HepG2 (cell line): Measurements from ENCODE around the gene ZNF777. TPM values are rescaled to one million over a fixed set of nuclear protein-coding genes. Genes with fewer than 3 reads are reported as not detected.

Source experiments
- ARNT2 ChIP-seq: sonication (generic); formaldehyde crosslinking; IDR thresholded peaks from 2 replicates; pipeline ENCODE4 v1.8.0; 2022; ENCODE audit warnings: mild to moderate bottlenecking, low read depth, missing genetic modification reagents, moderate library complexity
- DMTF1 ChIP-seq: sonication (generic); formaldehyde crosslinking; IDR thresholded peaks from 2 replicates; pipeline ENCODE4 v1.4.0; 2020; ENCODE audit warnings: mild to moderate bottlenecking, missing genetic modification reagents
- EED ChIP-seq: sonication (generic); formaldehyde crosslinking; IDR thresholded peaks from 2 replicates; pipeline ENCODE4 v1.5.0; 2020; ENCODE audit warnings: mild to moderate bottlenecking, missing genetic modification reagents
- GZF1 ChIP-seq: sonication (generic); formaldehyde crosslinking; IDR thresholded peaks from 2 replicates; pipeline ENCODE4 v1.5.1; 2020; ENCODE audit warnings: mild to moderate bottlenecking, missing genetic modification reagents
- HMGA1 ChIP-seq: sonication (generic); formaldehyde crosslinking; conservative IDR thresholded peaks from 2 replicates; pipeline ENCODE4 v1.4.0; 2020; ENCODE audit warnings: missing genetic modification reagents
- JUNB ChIP-seq: sonication (generic); formaldehyde crosslinking; IDR thresholded peaks from 2 replicates; pipeline ENCODE4 v1.8.0; 2022; ENCODE audit warnings: missing genetic modification reagents, mild to moderate bottlenecking, borderline replicate concordance
- JUND ChIP-seq: sonication (generic); formaldehyde crosslinking; IDR thresholded peaks from 2 replicates; pipeline ENCODE4 v1.8.0; 2022; ENCODE audit warnings: mild to moderate bottlenecking, missing genetic modification reagents
- KAT2B ChIP-seq: fragments of 150-350 bp; IDR thresholded peaks from 2 replicates; pipeline ENCODE4 v1.6.1; 2014; ENCODE audit warnings: low read depth, low read length, borderline replicate concordance
- KDM4B ChIP-seq: sonication (generic); formaldehyde crosslinking; IDR thresholded peaks from 2 replicates; pipeline ENCODE4 v1.4.0; 2020; ENCODE audit warnings: missing genetic modification reagents
- KMT2B ChIP-seq: IDR thresholded peaks from 2 replicates; pipeline ENCODE4 v1.6.1; 2016; ENCODE audit warnings: missing genetic modification reagents, missing compliant biosample characterization
- MEF2D ChIP-seq: sonication (generic); formaldehyde crosslinking; IDR thresholded peaks from 2 replicates; pipeline ENCODE4 v1.5.1; 2020; ENCODE audit warnings: mild to moderate bottlenecking, missing genetic modification reagents
- MTA3 ChIP-seq: sonication (generic); formaldehyde crosslinking; IDR thresholded peaks from 2 replicates; pipeline ENCODE4 v1.4.0; 2020; ENCODE audit warnings: missing genetic modification reagents
- PRMT3 ChIP-seq: sonication (generic); formaldehyde crosslinking; IDR thresholded peaks from 2 replicates; pipeline ENCODE4 v1.8.1; 2022; ENCODE audit warnings: low read depth, mild to moderate bottlenecking, moderate library complexity, missing genetic modification reagents, borderline replicate concordance
- RARA ChIP-seq: IDR thresholded peaks from 2 replicates; pipeline ENCODE4 v1.6.1; 2016; ENCODE audit warnings: missing genetic modification reagents, missing compliant biosample characterization
- RARG ChIP-seq: sonication (generic); formaldehyde crosslinking; IDR thresholded peaks from 2 replicates; pipeline ENCODE4 v1.4.0; 2020; ENCODE audit warnings: low read depth, mild to moderate bottlenecking, missing genetic modification reagents
- REL ChIP-seq: sonication (generic); formaldehyde crosslinking; conservative IDR thresholded peaks from 2 replicates; pipeline ENCODE4 v1.8.0; 2022; ENCODE audit warnings: mild to moderate bottlenecking, missing genetic modification reagents, moderate library complexity
- RELA ChIP-seq: sonication (generic); formaldehyde crosslinking; IDR thresholded peaks from 2 replicates; pipeline ENCODE4 v1.4.0; 2020; ENCODE audit warnings: missing genetic modification reagents
- RXRB ChIP-seq: IDR thresholded peaks from 2 replicates; pipeline ENCODE4 v1.6.1; 2016; ENCODE audit warnings: borderline replicate concordance, missing genetic modification reagents, missing compliant biosample characterization
- SMC3 ChIP-seq: IDR thresholded peaks from 2 replicates; pipeline ENCODE4 v1.6.1; 2011; ENCODE audit warnings: low read length, improper control_type of control experiment
- TAF15 ChIP-seq: fragments of 200-400 bp; formaldehyde crosslinking; IDR thresholded peaks from one replicate; pipeline ENCODE4 v1.6.1; 2018; ENCODE audit warnings: mild to moderate bottlenecking, low read depth, low read length; ENCODE audit not compliant: poor library complexity, severe bottlenecking
- ZBTB33 ChIP-seq: sonication (generic); formaldehyde crosslinking; IDR thresholded peaks from 2 replicates; pipeline ENCODE4 v1.4.0; 2020; ENCODE audit warnings: missing genetic modification reagents
- ZNF44 ChIP-seq: sonication (generic); formaldehyde crosslinking; IDR thresholded peaks from 2 replicates; pipeline ENCODE4 v1.5.1; 2020; ENCODE audit warnings: mild to moderate bottlenecking, missing genetic modification reagents
- ZNF547 ChIP-seq: sonication (generic); formaldehyde crosslinking; IDR thresholded peaks from 2 replicates; pipeline ENCODE4 v1.5.1; 2020; ENCODE audit warnings: mild to moderate bottlenecking, missing genetic modification reagents
- ZNF549 ChIP-seq: sonication (generic); formaldehyde crosslinking; IDR thresholded peaks from 2 replicates; pipeline ENCODE4 v1.5.0; 2020; ENCODE audit warnings: missing genetic modification reagents
- ZNF589 ChIP-seq: sonication (generic); formaldehyde crosslinking; conservative IDR thresholded peaks from 2 replicates; pipeline ENCODE4 v1.8.0; 2022; ENCODE audit warnings: mild to moderate bottlenecking, moderate library complexity, missing genetic modification reagents
- ZNF616 ChIP-seq: sonication (generic); formaldehyde crosslinking; IDR thresholded peaks from 2 replicates; pipeline ENCODE4 v1.5.0; 2020; ENCODE audit warnings: low read depth, mild to moderate bottlenecking, missing genetic modification reagents
- polyA plus RNA-seq, 8 experiments: library from polyadenylated mRNA; depleted of rRNA in 3 of 8; stranded (reverse) in 7 of 8; unstranded in 1 of 8; fragments of >200 nt; fragmentation: Illumina TruSeq in 4 of 8; extraction: Trizol in 4 of 8; gene quantifications; 2 replicates each; pipeline versions ENCODE4 v1.2.1 to v1.2.3, GENCODE V29; 2011 to 2016; ENCODE audit warnings: low read depth in 4 of 8, missing spikeins in 1 of 8, mixed read lengths in 1 of 8; ENCODE audit not compliant: insufficient read depth in 1 of 8
- total RNA-seq, 5 experiments: library from RNA; depleted of rRNA; stranded (reverse); fragments of >200 nt; fragmentation: Illumina TruSeq; extraction: Trizol; gene quantifications; 2 replicates each; pipeline ENCODE4 v1.2.3, GENCODE V29; 2016; ENCODE audit warnings: low read depth in 1 of 5
- TF ChIP-seq, protein P1 (sequence below): sonication (generic); formaldehyde crosslinking; IDR thresholded peaks from 2 replicates; pipeline ENCODE4 v1.5.0; 2020; ENCODE audit warnings: missing genetic modification reagents, mild to moderate bottlenecking, borderline replicate concordance

ZNF777 gene
- total and polyA plus RNA-seq, 2 of the 13 experiments (the other 11 are each of a cell fraction or from before 2014, with no cell fraction given): 3.8 to 6.0 TPM

DNA sequence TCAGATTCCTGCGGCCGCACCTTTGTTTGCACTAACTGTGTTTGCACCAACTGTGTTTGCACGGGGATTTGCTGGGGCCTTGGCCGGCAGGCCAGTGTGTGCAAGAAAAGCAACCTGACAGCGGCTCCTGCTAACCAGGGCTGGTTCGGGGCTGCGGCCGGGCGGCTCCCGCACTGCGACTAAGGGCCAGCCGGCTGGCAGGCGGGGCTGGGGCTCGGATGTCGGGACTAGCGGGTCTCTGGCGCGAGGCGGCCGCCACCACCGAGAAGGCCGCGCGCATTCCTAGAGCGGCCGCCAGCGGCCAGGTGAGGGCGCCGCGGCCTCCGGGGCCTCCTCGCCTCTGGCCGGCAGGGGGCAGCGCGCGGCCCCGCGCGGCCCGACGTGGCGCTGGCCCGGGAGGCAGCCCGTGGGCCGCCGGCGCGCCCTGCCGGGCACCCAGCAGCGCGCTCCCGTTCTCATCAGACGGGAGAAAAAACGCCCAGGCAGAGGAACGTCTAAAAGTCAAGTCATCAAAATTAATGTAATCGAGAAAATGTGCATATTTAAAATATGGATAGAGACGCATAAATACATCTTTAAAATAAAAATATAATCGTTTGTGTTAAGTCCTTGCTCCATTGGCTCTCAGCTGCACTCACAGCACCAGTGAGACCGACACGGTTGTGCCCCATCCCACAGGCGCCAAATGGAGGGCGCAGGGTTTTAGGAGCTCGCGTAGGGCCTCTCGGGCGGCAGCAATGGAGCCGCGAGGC, 38.5 kb downstream of the ZNF777 start (continued):
- TF ChIP-seq PRMT3 (CRISPR knock-in tag): no peak
- no peak for TF ChIP-seq RARA (CRISPR knock-in tag)
- TF ChIP-seq ZNF549 (CRISPR knock-in tag): no peak
- TF ChIP-seq RARG (CRISPR knock-in tag): no peak
- TF ChIP-seq GZF1: no peak
- TF ChIP-seq SMC3: no peak
- TF ChIP-seq ZNF589 (CRISPR knock-in tag): no peak
- no peak for TF ChIP-seq JUND (CRISPR knock-in tag)
- no peak for TF ChIP-seq EED
- TF ChIP-seq, protein P1, sequence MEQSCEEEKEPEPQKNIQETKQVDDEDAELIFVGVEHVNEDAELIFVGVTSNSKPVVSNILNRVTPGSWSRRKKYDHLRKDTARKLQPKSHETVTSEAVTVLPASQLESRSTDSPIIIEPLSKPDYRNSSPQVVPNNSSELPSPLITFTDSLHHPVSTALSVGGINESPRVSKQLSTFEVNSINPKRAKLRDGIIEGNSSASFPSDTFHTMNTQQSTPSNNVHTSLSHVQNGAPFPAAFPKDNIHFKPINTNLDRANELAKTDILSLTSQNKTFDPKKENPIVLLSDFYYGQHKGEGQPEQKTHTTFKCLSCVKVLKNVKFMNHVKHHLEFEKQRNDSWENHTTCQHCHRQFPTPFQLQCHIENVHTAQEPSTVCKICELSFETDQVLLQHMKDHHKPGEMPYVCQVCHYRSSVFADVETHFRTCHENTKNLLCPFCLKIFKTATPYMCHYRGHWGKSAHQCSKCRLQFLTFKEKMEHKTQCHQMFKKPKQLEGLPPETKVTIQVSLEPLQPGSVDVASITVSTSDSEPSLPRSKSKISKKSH: no peak
- no peak for TF ChIP-seq TAF15
- TF ChIP-seq DMTF1 (CRISPR knock-in tag): no peak
- no peak for TF ChIP-seq MTA3
- TF ChIP-seq ZNF44 (CRISPR knock-in tag): no peak
- TF ChIP-seq KDM4B (CRISPR knock-in tag): no peak
- no peak for TF ChIP-seq JUNB
- TF ChIP-seq ZNF616: no peak
- no peak for TF ChIP-seq MEF2D (CRISPR knock-in tag)
- no peak for TF ChIP-seq KMT2B (CRISPR knock-in tag)
- TF ChIP-seq HMGA1: no peak
- TF ChIP-seq KAT2B: no peak
- no peak for TF ChIP-seq ZNF547
- TF ChIP-seq RELA: no peak
- peak; percentile 89 for TF ChIP-seq ZBTB33
- 0 out of 2 replicates have a peak, but pooled peaks have one; percentile 23 for TF ChIP-seq RXRB
- TF ChIP-seq ARNT2 (CRISPR knock-in tag): 0 out of 2 replicates have a peak, but pooled peaks have one; percentile 56
- TF ChIP-seq REL (CRISPR knock-in tag): no peak
